ENCODE results near the gene COL18A1.
"Not testable (repeated sequence)": the region's sequence is repeated elsewhere in the genome, so short reads cannot be mapped to it uniquely, and the experiment has no call there.

Gene COL18A1

GRCh38 chr21:45404730-45405270 lies at the start of gene COL18A1:
Gene COL18A1 (plus strand): TSS chr21:45405165. CDS start chr21:45405231, 66 bp downstream.
- no peak for DNase-seq

GRCh38 chr21:45355573-45355972 lies 49.4 kb upstream of the COL18A1 start:
- DNase-seq = no peak

- no peak for DNase-seq
Observed at GRCh38 chr21:45356251-45356650, 48.7 kb upstream of the COL18A1 start.

- no peak for DNase-seq
Observed at GRCh38 chr21:45356653-45357435, 48.1 kb upstream of the COL18A1 start.

GRCh38 chr21:45357436-45358260 lies 47.3 kb upstream of the COL18A1 start:
- DNase-seq = no peak

- no peak for DNase-seq
Observed at GRCh38 chr21:45358261-45358670, 46.7 kb upstream of the COL18A1 start.

GRCh38 chr21:45358711-45359310 lies 46.2 kb upstream of the COL18A1 start:
- DNase-seq = no peak

- DNase-seq = no peak
Observed at GRCh38 chr21:45359451-45360217, 45.3 kb upstream of the COL18A1 start.

GRCh38 chr21:45361033-45361997 lies 43.6 kb upstream of the COL18A1 start:
- DNase-seq = no peak

GRCh38 chr21:45362077-45362747 lies 42.8 kb upstream of the COL18A1 start:
- no peak for DNase-seq

GRCh38 chr21:45362748-45363145 lies 42.2 kb upstream of the COL18A1 start:
- DNase-seq = no peak

- not testable (repeated sequence) for DNase-seq
Observed at GRCh38 chr21:45363272-45363671, 41.7 kb upstream of the COL18A1 start.

- no peak for DNase-seq
Observed at GRCh38 chr21:45363921-45364467, 41.0 kb upstream of the COL18A1 start.

- DNase-seq = no peak
Observed at GRCh38 chr21:45364468-45365185, 40.3 kb upstream of the COL18A1 start.

GRCh38 chr21:45365186-45365607 lies 39.8 kb upstream of the COL18A1 start:
- DNase-seq = no peak

- no peak for DNase-seq
Observed at GRCh38 chr21:45365608-45366241, 39.2 kb upstream of the COL18A1 start.

- DNase-seq = no peak
Observed at GRCh38 chr21:45366476-45366875, 38.5 kb upstream of the COL18A1 start.

GRCh38 chr21:45366931-45367401 lies 38.0 kb upstream of the COL18A1 start:
- DNase-seq = no peak
